GM18873 (cell line): ENCODE measurements around the gene CPXM2.

Source experiments
- ATAC-seq: cut with Tn5 transposase; IDR thresholded peaks from one replicate; pipeline ENCODE4 v1.9.1; 2021; ENCODE audit warnings: mild to moderate bottlenecking, moderate library complexity, moderate number of reproducible peaks; ENCODE audit not compliant: unreplicated experiment, low FRiP score

Gene CPXM2

GRCh38 chr10:123781956-123782500 is 109.6 kb downstream of the CPXM2 start:
- ATAC-seq, result no peak

GRCh38 chr10:123781324-123781900 is 110.2 kb downstream of the CPXM2 start:
- ATAC-seq, result no peak

- no peak for ATAC-seq
These were observed 112.7 kb downstream of the CPXM2 start for GRCh38 chr10:123778719-123779517.

- ATAC-seq, result no peak
These were observed 113.7 kb downstream of the CPXM2 start for GRCh38 chr10:123777881-123778280.

DNA sequence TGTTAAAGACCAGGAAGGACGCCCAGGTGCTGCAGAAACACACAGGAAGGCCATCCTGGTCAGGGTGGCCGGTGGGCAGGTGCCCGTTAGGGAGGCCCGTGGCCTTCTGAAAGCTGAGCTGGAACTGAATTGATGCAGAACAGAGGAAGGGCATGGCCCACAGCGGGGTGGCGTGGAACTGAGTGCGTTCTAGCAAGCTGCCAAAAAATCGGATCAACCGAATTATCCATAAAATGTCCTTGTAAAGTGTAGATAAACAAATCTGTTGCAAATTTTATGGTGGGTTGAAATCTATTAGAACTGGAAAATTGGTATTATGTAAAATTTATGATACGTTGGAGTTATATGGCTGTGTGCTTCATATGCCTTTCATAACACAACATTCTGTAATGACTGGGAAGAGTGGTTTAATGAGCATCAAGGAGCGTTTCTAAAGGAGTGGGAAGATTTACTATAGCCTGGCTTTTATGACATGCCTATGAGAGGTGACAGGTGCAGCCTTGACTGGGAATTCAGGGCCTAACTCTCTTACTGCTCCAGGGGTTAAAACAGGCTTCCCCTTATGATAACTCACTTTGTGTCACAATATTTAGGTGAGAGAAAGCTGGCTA is 117.4 kb downstream of the CPXM2 start:
- ATAC-seq, result no peak

- no peak for ATAC-seq
These were observed 118.7 kb downstream of the CPXM2 start for GRCh38 chr10:123772645-123773508.

DNA sequence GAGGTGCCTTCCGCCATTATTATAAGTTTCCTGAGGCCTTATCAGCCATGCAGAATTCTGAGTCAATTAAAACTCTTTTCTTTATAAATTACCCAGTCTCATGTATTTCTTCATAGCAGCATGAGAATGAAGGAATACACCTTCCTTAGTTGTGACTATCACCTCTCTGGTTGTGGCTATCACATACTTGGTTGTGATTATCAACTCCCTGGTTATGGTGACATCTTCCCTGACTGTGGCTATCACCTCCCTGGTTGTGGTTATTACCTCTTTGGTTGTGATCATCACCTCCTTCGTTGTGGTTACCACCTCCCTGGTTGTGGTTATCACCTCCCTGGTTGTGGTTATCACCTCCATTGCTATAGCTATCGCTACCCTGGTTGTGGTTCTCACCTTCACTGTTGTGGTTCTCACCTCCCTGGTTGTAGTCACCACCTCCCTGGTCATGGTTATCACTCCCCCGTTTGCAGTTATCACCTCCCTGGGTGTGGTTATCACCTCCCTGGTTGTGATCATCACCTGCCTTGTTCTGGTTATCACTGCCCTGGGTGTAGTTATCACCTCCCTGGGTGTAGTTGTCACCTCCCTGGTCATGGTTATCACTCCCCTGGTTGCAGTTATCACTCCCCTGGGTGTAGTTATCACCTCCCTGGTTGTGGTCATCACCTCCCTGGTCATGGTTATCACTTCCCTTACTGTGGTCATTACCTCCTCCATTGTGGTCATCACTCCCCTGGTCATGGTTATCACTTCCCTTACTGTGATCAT is 119.5 kb downstream of the CPXM2 start:
- ATAC-seq, result no peak

DNA sequence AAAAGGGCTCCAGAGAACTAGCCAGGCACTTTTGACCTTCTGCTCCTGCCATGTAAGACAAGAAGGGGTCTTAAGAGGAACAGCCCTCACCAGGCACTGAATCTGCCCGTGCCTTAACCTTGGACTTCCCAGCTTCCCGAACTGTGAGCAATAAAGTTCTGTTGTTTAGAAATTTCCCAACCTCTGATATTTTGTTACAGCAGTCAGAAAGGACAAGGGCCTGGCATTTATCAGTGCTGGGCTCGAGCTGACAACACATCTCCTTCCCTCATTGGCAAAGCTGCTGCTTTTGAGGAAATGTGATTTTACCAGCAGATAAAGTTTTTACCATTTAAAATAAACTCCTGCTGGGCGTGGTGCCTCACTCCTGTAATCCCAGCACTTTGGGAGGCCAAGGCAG is 122.0 kb downstream of the CPXM2 start:
- no peak for ATAC-seq

- no peak for ATAC-seq
These were observed 124.8 kb downstream of the CPXM2 start for GRCh38 chr10:123766761-123767160.

DNA sequence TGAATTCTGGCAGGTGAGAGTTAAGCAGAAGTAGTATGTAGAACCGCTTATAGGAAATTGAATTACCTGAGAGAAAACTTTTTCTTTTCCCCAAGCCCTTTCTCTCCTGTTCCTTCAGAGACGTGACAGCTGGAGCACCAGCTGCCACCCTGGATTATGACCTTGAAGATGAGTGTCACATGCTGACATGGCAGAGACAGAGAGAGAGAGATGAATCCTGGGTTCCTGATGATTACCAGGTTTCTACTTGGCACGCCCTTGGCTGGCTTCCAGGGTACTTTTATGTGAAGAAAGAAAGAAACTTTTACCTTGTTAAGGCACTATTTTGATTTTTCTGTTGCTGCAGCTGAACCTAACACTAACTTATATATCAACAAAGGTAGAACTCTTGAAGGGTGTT is 125.6 kb downstream of the CPXM2 start:
- ATAC-seq, result no peak

DNA sequence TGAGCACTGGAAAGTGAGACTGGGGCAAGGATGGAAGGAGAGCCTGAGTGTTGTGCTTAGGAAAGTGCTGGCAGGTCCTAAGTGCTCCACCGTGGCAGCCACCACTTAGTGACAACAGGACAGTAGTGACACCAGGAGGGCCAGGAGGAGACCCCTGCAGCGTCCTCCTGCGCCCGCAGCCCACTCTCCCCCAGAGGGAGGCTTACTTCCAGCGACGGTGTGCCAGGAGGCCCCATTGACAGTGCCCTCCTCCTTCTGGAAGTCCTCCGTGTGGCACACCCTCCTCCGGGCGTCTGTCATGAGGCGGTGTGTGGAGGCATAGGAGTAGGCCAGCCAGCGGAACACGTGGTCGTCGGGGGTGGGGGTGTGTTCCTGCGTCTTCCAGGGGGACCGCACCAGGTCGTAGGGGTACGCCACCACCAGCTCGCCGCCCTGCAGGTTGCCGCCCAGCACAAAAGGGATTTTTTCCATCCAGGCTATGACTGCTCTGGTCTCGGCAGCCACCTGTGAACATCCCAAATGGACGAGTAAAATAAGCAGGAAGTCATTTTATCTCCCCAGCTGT is 129.9 kb downstream of the CPXM2 start:
- no peak for ATAC-seq

DNA sequence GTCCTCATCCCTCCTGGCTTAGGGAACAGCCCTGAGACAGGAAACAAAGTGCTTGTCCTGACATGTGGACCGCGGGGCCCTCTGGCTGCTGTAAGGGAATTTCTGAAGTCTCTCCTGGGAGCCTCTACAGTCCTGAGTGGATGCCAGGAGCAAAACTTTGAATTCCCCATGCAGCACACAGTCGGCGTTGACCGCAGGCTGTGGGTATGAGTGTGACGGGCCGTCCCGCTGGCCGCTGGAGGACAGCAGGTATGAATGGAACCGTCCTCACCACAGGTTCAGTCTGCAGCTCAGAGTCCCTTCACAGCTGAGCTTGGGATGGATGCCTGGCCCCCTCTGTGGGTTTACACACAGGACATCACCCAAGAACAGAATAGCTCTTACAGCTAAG is 130.6 kb downstream of the CPXM2 start:
- ATAC-seq, result no peak

GRCh38 chr10:123760356-123761037 is 131.1 kb downstream of the CPXM2 start:
- ATAC-seq, result no peak

DNA sequence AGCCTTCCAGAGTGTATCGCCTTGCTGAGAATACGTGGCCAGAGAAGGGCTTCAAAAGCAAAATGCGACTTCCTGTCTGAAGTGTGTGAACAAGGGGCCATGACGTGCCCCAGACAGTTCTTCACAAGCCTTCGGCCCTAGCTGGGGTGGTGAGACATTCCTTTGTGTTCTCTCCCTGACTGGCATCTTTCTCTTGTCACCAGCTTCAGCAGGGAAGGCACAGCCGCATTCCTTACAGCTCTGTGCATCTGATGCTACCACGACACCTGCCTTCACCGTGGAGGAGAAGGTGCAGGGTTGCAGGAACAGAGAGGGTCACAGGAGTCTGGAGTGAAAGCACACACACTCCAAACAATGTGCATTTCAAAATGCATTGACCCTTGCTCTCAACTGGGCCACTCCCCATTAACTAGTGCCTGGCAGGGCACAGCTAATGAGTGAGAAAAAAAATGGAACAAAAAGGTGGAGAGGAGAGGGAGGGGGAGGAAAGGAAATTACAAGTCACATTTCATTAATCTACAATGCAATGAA is 132.0 kb downstream of the CPXM2 start:
- no peak for ATAC-seq

GRCh38 chr10:123759041-123759440 is 132.6 kb downstream of the CPXM2 start:
- ATAC-seq, result no peak

- ATAC-seq, result no peak
These were observed 133.8 kb downstream of the CPXM2 start for GRCh38 chr10:123757853-123758252.

GRCh38 chr10:123755061-123755460 is 136.5 kb downstream of the CPXM2 start:
- ATAC-seq, result no peak

- no peak for ATAC-seq
These were observed 137.5 kb downstream of the CPXM2 start for GRCh38 chr10:123754123-123754522.
